Subcutaneous adipose tissue (tissue), 4 donors: ENCODE results near the gene FNBP1. TPM values are rescaled to one million over a fixed set of nuclear protein-coding genes. Genes with fewer than 3 reads are reported as not detected.

Experiments
- CTCF ChIP-seq: fragments of 450-650 bp; IDR thresholded peaks from one replicate; pipeline ENCODE4 v1.5.1; 2016; ENCODE audit warnings: low read depth, mild to moderate bottlenecking, control low read depth, antibody characterized with exemption, moderate library complexity
- total RNA-seq, 4 donors: library from RNA; depleted of rRNA; stranded (reverse); fragments of >200 nt; gene quantifications; one replicate each; pipeline ENCODE4 v1.1.0, GENCODE V29; 2016

Gene FNBP1
- total RNA-seq, 4 donors from 2014 or later: 34.1 to 68.6 (median 50.7) TPM

GRCh38 chr9:130018265-130018664 is 24.7 kb downstream of the FNBP1 start:
- TF ChIP-seq CTCF: no peak

- TF ChIP-seq CTCF: no peak
These were observed 25.9 kb downstream of the FNBP1 start for GRCh38 chr9:130017076-130017475.

- no peak for TF ChIP-seq CTCF
These were observed 27.5 kb downstream of the FNBP1 start for GRCh38 chr9:130015353-130016019.

GRCh38 chr9:130013326-130013725 is 29.7 kb downstream of the FNBP1 start:
- no peak for TF ChIP-seq CTCF

- TF ChIP-seq CTCF: no peak
These were observed 32.6 kb downstream of the FNBP1 start for GRCh38 chr9:130010151-130010988.

GRCh38 chr9:130008538-130008937 is 34.5 kb downstream of the FNBP1 start:
- no peak for TF ChIP-seq CTCF

- TF ChIP-seq CTCF: no peak
These were observed 38.9 kb downstream of the FNBP1 start for GRCh38 chr9:130003943-130004552.
